ENCODE data around the gene BAZ1B. TPM values are rescaled to one million over a fixed set of nuclear protein-coding genes. Genes with fewer than 3 reads are reported as not detected.
"Not testable (repeated sequence)": the region's sequence is repeated elsewhere in the genome, so short reads cannot be mapped to it uniquely, and the experiment has no call there.

Gene BAZ1B
- total and polyA plus RNA-seq, 8 donors: 8.9 to 210 (median 46.5) TPM

DNA sequence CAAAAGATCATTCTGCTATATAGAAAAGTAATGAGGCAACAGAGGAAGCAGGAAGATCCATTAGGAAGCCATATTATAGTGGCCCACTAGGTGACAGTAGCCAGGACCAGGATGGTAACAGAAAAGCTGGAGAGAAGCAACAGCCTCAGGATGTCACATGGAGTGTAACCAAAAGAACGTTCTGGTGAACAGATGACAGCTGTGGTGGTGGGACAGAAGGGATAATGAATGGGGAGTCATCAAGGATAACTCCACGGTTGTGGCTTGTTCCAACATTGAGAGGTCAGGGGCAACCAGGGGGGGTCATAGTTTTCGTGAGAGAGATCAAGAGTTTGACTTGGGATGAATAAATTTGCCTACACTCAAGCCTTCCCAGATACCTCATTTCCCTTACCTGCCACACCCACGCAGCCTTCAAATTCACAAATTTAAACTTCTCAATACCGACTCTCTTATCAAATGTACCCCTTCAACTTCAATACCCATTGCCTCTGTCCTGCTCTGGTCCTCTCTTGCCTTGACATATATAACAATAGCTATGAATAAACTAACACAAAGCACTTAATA lies 47.0 kb upstream of the BAZ1B start:
- Histone ChIP-seq H3K4me1 (peaks cover 0 to 25% (median 11%) of the 10 kb centered on the region in 4 donors), H3K9me3 (no peaks in the 10 kb centered on the region), H3K36me3 (peaks cover 41 to 55% (median 53%) of the 10 kb centered on the region in 4 donors), H3K4me3 (no peak overlapping the region), H3K27ac (no peak overlapping the region), H3K27me3 (no peaks in the 10 kb centered on the region)
- no peak for TF ChIP-seq POLR2AphosphoS5 (IDR thresholded peaks at IDR 0.05)
- TF ChIP-seq POLR2A (IDR thresholded peaks at IDR 0.05): no peak
- no peak for TF ChIP-seq EP300 (IDR thresholded peaks at IDR 0.05)
- TF ChIP-seq, protein P1, sequence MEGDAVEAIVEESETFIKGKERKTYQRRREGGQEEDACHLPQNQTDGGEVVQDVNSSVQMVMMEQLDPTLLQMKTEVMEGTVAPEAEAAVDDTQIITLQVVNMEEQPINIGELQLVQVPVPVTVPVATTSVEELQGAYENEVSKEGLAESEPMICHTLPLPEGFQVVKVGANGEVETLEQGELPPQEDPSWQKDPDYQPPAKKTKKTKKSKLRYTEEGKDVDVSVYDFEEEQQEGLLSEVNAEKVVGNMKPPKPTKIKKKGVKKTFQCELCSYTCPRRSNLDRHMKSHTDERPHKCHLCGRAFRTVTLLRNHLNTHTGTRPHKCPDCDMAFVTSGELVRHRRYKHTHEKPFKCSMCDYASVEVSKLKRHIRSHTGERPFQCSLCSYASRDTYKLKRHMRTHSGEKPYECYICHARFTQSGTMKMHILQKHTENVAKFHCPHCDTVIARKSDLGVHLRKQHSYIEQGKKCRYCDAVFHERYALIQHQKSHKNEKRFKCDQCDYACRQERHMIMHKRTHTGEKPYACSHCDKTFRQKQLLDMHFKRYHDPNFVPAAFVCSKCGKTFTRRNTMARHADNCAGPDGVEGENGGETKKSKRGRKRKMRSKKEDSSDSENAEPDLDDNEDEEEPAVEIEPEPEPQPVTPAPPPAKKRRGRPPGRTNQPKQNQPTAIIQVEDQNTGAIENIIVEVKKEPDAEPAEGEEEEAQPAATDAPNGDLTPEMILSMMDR (IDR thresholded peaks at IDR 0.05): no peak
- no peak for DNase-seq
- 66 to 75% (median 73%) methylated on average over 5 of the region's 5 CpGs for WGBS, 5 donors
- intact Hi-C loops (cut with DNase I; ENCODE audit: low total_unique reads): no loop called here

DNA sequence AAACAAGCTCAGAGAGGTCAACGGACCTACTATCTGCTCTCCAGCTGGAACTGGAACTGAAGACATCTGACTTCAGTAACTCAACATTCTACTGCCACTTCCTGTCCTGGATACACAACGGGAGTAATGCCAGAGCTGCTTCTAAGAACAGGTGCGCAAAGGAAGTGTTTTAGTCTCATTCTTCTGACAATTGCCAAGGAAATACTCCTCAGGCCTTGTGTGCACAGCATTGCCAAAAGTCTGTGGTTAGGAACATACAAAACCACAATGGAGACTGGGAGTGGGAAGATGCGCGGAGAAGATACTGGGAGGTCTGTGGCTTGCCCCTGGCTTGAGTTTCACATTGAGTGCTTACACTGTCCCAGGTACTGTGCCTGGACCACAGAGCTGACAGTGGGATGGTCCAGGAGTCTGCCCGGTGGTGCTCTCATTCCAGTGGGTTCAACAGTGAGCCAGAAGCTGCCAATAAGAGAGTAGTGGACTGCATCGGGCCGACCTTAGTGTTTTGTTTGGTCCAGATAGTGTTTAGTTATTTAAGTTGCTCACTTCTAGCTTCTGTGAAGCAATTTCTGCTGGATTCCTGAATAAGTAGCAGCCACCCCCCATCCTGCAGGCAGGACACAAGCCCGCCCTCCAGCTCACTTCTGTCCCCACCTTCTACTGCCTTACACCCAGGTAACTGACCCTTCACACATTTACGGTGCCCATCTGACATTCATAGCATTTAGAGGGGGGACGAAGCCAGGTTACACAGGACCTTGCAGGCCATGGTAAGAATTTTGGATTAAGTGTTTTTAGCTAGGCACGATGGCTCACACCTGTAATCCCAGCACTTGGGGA lies 46.0 kb upstream of the BAZ1B start:
- intact Hi-C loops (cut with DNase I; ENCODE audit: low total_unique reads): no loop called here
- H3K9me3 ChIP-seq: no peaks in the 10 kb centered on the region
- DNase-seq: no peak
- H3K27ac ChIP-seq: peak overlapping the region in 1 of 5 donors; percentile 14
- TF ChIP-seq EP300 (IDR thresholded peaks at IDR 0.05) (no peak), POLR2A (IDR thresholded peaks at IDR 0.05) (no peak), POLR2AphosphoS5 (IDR thresholded peaks at IDR 0.05) (no peak)
- TF ChIP-seq, protein P1 (IDR thresholded peaks at IDR 0.05): no peak
- peaks cover 0 to 17% (median 10%) of the 10 kb centered on the region in 4 donors for H3K4me1 ChIP-seq
- WGBS, 5 donors: 66 to 75% (median 68%) methylated on average over 9 to 12 of the region's 12 CpGs
- H3K36me3 ChIP-seq: peaks cover 30 to 44% (median 43%) of the 10 kb centered on the region in 4 donors
- H3K27me3 ChIP-seq: no peaks in the 10 kb centered on the region
- no peak overlapping the region for H3K4me3 ChIP-seq

DNA sequence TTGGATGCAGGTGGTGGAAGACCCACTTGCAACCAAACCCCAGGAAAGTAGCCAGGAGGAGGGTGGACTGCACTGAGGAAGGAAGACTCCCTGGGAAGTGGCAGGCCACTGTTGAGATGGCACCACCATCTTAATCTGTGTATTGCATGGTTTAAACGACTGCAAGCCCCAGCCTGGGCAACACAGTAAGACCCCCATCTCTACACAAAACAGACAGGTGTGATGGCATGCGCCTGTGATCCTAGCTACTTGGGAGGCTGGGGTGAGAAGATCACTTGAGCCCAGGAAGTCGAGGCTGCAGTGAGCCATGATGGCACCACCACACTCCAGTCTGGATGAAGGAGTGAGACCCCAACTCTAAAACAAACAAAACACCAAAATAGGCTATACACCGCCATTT lies 45.0 kb upstream of the BAZ1B start:
- H3K9me3 ChIP-seq: no peaks in the 10 kb centered on the region

DNA sequence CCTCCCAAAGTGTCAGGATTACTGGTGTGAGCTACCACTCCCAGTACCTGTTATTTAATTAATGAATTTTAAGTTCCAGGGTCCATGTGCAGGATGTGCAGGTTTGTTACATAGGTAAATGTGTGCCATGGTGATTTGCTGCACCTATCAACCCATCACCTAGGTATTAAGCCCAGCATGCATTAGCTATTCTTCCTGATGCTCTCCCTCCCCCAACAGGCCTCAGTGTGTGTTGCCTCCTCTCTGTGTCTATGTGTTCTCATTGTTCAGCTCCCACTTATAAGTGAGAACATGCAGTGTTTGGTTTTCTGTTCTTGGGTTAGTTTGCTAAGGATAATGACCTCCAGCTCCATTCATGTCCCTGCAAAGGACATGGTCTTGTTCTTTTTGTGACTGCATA lies 44.3 kb upstream of the BAZ1B start:
- H3K27ac ChIP-seq: peak overlapping the region in 1 of 5 donors; percentile 23
- H3K9me3 ChIP-seq; intact Hi-C loops (cut with DNase I; ENCODE audit: low total_unique reads); DNase-seq; H3K27me3 ChIP-seq: not testable (repeated sequence)
- H3K4me3 ChIP-seq: peak overlapping the region; percentile 17 to 45 (median 30)
- peaks cover 0 to 16% (median 10%) of the 10 kb centered on the region in 4 donors for H3K4me1 ChIP-seq
- H3K36me3 ChIP-seq: peaks cover 14 to 28% (median 27%) of the 10 kb centered on the region in 4 donors

More for the DNA sequence above, 45.0 kb upstream of the BAZ1B start:
- 82 to 95% (median 90%) methylated on average over 4 of the region's 4 CpGs for WGBS, 5 donors
- Histone ChIP-seq H3K4me1 (peaks cover 0 to 16% (median 10%) of the 10 kb centered on the region in 4 donors), H3K4me3 (no peak overlapping the region), H3K36me3 (peaks cover 21 to 35% (median 34%) of the 10 kb centered on the region in 4 donors), H3K27me3 (no peaks in the 10 kb centered on the region), H3K27ac (no peak overlapping the region)
- intact Hi-C loops (cut with DNase I; ENCODE audit: low total_unique reads): no loop called here
- no peak for TF ChIP-seq POLR2AphosphoS5 (IDR thresholded peaks at IDR 0.05)
- TF ChIP-seq, protein P1 (IDR thresholded peaks at IDR 0.05): no peak
- TF ChIP-seq POLR2A (IDR thresholded peaks at IDR 0.05): no peak
- no peak for TF ChIP-seq EP300 (IDR thresholded peaks at IDR 0.05)
- no peak for DNase-seq

All from stomach (tissue), 9 donors.